ENCODE results near the gene NOL3. TPM values are rescaled to one million over a fixed set of nuclear protein-coding genes. Genes with fewer than 3 reads are reported as not detected.

The NOL3 gene
- total RNA-seq, 1 donor from 2014 or later: 28.3 TPM

DNA sequence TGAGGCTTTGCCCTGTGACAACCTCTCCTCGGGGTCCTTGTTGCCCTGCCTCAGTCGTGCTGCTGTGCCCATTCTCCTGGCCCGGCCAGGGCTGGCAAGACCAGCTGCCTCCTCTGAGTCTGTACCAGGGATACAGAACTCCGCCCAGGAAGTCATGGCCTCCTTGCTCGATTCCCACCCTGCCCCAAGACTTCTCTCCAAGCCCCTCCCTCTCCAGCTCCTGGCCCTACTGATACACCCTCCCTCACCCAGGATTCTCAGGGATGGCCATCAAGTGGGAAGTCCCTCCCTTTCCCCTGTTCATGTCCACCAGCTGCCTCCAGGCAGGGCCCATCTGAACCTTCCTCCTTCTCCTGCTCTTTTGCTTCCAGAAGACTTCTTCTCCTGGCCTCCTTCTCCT is 45.4 kb downstream of the NOL3 start:
- TF ChIP-seq, protein P1, sequence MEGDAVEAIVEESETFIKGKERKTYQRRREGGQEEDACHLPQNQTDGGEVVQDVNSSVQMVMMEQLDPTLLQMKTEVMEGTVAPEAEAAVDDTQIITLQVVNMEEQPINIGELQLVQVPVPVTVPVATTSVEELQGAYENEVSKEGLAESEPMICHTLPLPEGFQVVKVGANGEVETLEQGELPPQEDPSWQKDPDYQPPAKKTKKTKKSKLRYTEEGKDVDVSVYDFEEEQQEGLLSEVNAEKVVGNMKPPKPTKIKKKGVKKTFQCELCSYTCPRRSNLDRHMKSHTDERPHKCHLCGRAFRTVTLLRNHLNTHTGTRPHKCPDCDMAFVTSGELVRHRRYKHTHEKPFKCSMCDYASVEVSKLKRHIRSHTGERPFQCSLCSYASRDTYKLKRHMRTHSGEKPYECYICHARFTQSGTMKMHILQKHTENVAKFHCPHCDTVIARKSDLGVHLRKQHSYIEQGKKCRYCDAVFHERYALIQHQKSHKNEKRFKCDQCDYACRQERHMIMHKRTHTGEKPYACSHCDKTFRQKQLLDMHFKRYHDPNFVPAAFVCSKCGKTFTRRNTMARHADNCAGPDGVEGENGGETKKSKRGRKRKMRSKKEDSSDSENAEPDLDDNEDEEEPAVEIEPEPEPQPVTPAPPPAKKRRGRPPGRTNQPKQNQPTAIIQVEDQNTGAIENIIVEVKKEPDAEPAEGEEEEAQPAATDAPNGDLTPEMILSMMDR (IDR thresholded peaks at IDR 0.05; ENCODE audit: insufficient read depth, low read length, poor library complexity, severe bottlenecking): no peak
- no peak overlapping the region for H3K4me3 ChIP-seq (ENCODE audit: low read depth, low read length)
- no peak for DNase-seq (ENCODE audit: low read depth)
- H3K27me3 ChIP-seq (ENCODE audit: control insufficient read depth, insufficient read depth, low read length): no peaks in the 10 kb centered on the region
- no peaks in the 10 kb centered on the region for H3K36me3 ChIP-seq (ENCODE audit: control insufficient read depth, insufficient read depth, low read length)

DNA sequence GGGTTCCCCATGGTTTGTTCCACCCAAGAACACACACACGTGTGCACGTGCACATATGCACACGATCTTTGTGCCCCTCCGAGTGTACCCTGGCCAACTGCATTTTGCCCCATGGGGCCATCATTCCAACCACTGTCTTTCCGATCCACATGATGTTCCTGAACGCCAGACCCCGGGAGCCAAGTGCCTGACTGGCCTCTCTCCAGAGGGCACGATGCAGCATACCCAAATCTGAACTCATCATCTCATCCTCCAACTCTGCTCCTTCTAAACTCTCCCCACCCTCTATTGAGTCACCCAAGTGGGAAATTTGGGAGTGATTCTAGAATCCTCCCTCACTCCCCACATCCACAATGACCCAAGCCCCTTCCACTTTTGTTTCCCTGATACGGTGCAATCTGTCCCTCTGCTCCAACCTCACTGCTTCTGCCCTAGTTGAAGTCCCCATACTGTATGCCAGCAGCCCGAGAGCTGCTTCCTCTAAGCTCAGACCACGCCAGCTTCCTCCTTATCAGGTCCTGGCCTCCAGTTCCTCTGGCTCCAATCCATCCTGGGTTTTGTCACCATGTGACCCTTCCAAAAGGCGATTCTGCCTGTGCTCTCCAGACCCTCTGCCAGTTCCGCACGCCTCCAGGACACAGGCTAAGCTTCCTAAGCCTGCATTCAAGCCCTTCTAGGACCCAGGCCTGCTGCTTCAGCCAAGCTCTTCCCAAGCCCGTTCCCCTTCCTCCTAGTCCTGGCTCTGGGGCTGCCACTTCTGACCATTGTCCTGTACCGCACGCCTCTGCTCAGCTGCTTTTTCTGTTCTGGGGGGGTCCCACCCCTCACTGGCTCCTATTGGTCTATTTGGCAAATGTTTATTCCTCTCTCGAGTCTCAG is 46.5 kb downstream of the NOL3 start:
- H3K27me3 ChIP-seq (ENCODE audit: control insufficient read depth, insufficient read depth, low read length): no peaks in the 10 kb centered on the region
- no peaks in the 10 kb centered on the region for H3K36me3 ChIP-seq (ENCODE audit: control insufficient read depth, insufficient read depth, low read length)
- H3K4me3 ChIP-seq (ENCODE audit: low read depth, low read length): no peak overlapping the region
- TF ChIP-seq, protein P1 (IDR thresholded peaks at IDR 0.05; ENCODE audit: insufficient read depth, low read length, poor library complexity, severe bottlenecking): no peak
- DNase-seq (ENCODE audit: low read depth): no peak

DNA sequence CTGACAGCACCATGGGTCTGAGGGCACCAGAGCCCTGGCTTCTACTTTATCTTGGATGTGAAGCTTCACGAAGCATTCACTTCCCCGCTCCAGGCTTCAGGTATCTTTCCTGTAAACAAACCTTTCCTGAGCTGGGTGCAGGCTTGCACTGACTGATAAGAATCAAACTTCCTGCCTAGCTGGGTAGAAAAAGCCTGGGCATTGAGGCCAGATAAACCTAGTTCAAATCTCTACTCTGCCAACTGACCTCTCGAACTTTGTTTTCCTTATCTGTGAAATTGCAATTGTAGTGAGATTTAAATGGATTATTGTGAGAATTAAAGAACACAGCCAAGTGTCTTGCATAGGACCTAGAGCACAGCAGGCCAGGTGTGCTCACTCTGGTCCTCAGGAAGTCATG is 53.7 kb downstream of the NOL3 start:
- Histone ChIP-seq H3K4me3 (ENCODE audit: low read depth, low read length) (no peak overlapping the region), H3K27me3 (ENCODE audit: control insufficient read depth, insufficient read depth, low read length) (no peaks in the 10 kb centered on the region), H3K36me3 (ENCODE audit: control insufficient read depth, insufficient read depth, low read length) (no peaks in the 10 kb centered on the region)
- TF ChIP-seq, protein P1 (IDR thresholded peaks at IDR 0.05; ENCODE audit: insufficient read depth, low read length, poor library complexity, severe bottlenecking): no peak
- DNase-seq (ENCODE audit: low read depth): no peak

Other genes starting within 250 kb of the NOL3 start
- 32.9 and 36.8 TPM in 2 replicates for gene RRAD, start 245.0 kb upstream of the NOL3 start, total RNA-seq
- gene CIAO2B, start 236.1 kb upstream of the NOL3 start, total RNA-seq: 156 and 164 TPM in 2 replicates
- gene CES2, start 235.0 kb upstream of the NOL3 start, total RNA-seq: 44.4 and 48.0 TPM in 2 replicates
- 0.07 TPM in 1 of 2 replicates, not detected in the other for gene CES3, start 209.3 kb upstream of the NOL3 start, total RNA-seq
- 1.3 and 2.3 TPM in 2 replicates for gene CES4A, start 181.9 kb upstream of the NOL3 start, total RNA-seq
- gene CBFB, start 141.4 kb upstream of the NOL3 start, total RNA-seq: 57.4 and 64.5 TPM in 2 replicates
- 23.1 and 24.6 TPM in 2 replicates for gene PHAF1, start 60.6 kb upstream of the NOL3 start, total RNA-seq
- 1.5 and 2.4 TPM in 2 replicates for gene B3GNT9, start 19.5 kb upstream of the NOL3 start, total RNA-seq
- gene TRADD, start 10.6 kb upstream of the NOL3 start, total RNA-seq: 30.0 and 36.3 TPM in 2 replicates
- gene FBXL8, start 10.6 kb upstream of the NOL3 start, total RNA-seq: 6.6 and 9.6 TPM in 2 replicates
- gene HSF4, start 5.8 kb upstream of the NOL3 start, total RNA-seq: 1.5 and 5.5 TPM in 2 replicates
- gene MATCAP1, start 13.4 kb downstream of the NOL3 start, total RNA-seq: 10.8 and 16.0 TPM in 2 replicates
- gene EXOC3L1, start 19.6 kb downstream of the NOL3 start, total RNA-seq: 0.21 and 0.25 TPM in 2 replicates
- gene E2F4, start 21.6 kb downstream of the NOL3 start, total RNA-seq: 84.9 and 109 TPM in 2 replicates
- 5.2 and 5.9 TPM in 2 replicates for gene ELMO3, start 28.6 kb downstream of the NOL3 start, total RNA-seq
- 55.9 and 59.3 TPM in 2 replicates for gene TMEM208, start 56.6 kb downstream of the NOL3 start, total RNA-seq
- gene FHOD1, start 76.9 kb downstream of the NOL3 start, total RNA-seq: 3.8 and 11.4 TPM in 2 replicates
- 0.07 TPM in 1 of 2 replicates, not detected in the other for gene SLC9A5, start 78.4 kb downstream of the NOL3 start, total RNA-seq
- 9.7 and 19.7 TPM in 2 replicates for gene PLEKHG4, start 109.0 kb downstream of the NOL3 start, total RNA-seq
- 0.08 and 0.21 TPM in 2 replicates for gene KCTD19, start 156.2 kb downstream of the NOL3 start, total RNA-seq
- 0.41 and 0.54 TPM in 2 replicates for gene LRRC36, start 156.3 kb downstream of the NOL3 start, total RNA-seq
- 0.46 and 1.4 TPM in 2 replicates for gene TPPP3, start 223.0 kb downstream of the NOL3 start, total RNA-seq
- gene ZDHHC1, start 245.9 kb downstream of the NOL3 start, total RNA-seq: 9.5 and 11.3 TPM in 2 replicates